GM10248 (cell line): ENCODE data around the gene CELF4.

Experiments used
- CTCF ChIA-PET: fragments of 300-600 bp; sonication (Branson Sonifier 250); formaldehyde crosslinking; extraction: SDS; loops from one replicate; lab custom pipeline; 2021; ENCODE audit warnings: antibody characterized with exemption; lab: Yijun Ruan, JAX
- POLR2A ChIA-PET: fragments of 350-650 bp; sonication (Branson Sonifier 250); formaldehyde crosslinking; extraction: SDS; loops from one replicate; lab custom pipeline; 2020; ENCODE audit warnings: antibody characterized with exemption; lab: Yijun Ruan, JAX
- DNase-seq: peaks from one replicate; pipeline ENCODE4 v3.0.0; 2012; ENCODE audit errors: extremely low spot score
- TF ChIP-seq, protein P1 (sequence below): IDR thresholded peaks from 2 replicates; pipeline ENCODE4 v1.5.1; 2012; ENCODE audit warnings: mild to moderate bottlenecking, low read depth; ENCODE audit errors: extremely low read depth, missing control alignments, control extremely low read depth

The CELF4 gene

DNA sequence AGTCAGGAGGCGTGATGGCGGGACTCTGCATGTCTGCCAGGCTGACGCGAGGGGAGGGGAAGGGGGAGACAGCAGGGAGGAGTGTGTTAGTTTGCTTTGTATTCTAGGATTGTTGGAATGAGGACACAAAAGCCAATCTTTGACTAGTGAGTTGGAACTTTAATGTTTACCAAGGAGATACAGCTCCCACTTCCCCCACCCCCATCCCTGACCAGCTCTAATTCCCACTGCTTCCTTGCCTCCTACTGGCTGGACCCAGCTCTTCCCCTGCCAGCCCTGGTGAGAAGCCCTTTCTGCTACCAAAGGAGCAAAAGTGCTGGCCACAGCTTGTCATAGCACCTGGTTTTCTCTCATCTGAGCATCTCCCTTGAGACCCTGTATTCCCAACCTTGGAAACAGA lies 84.5 kb downstream of the CELF4 start:
- POLR2A ChIA-PET, result no interaction called here
- TF ChIP-seq, protein P1, sequence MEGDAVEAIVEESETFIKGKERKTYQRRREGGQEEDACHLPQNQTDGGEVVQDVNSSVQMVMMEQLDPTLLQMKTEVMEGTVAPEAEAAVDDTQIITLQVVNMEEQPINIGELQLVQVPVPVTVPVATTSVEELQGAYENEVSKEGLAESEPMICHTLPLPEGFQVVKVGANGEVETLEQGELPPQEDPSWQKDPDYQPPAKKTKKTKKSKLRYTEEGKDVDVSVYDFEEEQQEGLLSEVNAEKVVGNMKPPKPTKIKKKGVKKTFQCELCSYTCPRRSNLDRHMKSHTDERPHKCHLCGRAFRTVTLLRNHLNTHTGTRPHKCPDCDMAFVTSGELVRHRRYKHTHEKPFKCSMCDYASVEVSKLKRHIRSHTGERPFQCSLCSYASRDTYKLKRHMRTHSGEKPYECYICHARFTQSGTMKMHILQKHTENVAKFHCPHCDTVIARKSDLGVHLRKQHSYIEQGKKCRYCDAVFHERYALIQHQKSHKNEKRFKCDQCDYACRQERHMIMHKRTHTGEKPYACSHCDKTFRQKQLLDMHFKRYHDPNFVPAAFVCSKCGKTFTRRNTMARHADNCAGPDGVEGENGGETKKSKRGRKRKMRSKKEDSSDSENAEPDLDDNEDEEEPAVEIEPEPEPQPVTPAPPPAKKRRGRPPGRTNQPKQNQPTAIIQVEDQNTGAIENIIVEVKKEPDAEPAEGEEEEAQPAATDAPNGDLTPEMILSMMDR, result no peak
- CTCF ChIA-PET, result interaction anchor here (1.3 kb wide), 1 partner anchor 136 kb away, joined by 3 read pairs; no protein-coding TSS in a partner anchor
- no peak for DNase-seq

DNA sequence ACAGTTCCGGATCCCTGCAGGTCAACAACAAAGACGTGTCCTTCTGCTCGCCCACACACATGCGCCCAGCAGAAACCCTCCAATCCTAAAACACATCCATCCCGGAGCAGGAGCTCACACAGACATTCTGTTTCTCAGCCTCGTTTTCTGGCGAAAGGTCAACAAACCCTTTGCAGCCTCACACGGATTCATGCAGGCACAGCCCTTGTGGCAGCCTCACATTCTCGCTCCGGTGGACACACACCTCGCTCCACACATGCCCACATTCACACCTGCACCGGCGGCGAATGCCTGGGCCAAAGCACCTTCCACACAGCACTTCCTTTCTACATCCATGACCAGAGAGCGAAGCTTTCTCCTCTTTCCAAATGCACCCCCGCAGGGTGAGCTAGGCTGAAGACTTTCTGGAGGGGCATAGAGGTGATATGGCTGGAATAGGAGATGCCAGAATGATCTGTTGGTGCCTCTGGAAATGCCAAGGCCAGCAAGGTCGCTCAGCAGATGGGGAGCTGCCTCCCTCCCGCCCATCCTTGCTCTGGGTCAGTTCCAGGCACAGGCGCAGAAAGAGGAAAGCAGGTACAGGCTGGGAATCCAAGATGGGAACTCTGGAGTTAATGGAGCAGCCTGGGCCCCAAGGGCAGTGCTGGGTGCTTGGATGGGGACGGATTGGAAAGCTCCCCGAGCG lies 88.8 kb downstream of the CELF4 start:
- TF ChIP-seq, protein P1, result no peak
- CTCF ChIA-PET, result interaction anchor here (1.0 to 1.7 kb wide), 9 partner anchors 9 to 534 kb away, joined by 3 to 5 read pairs (median 3); no protein-coding TSS in a partner anchor
- POLR2A ChIA-PET, result no interaction called here
- no peak for DNase-seq

DNA sequence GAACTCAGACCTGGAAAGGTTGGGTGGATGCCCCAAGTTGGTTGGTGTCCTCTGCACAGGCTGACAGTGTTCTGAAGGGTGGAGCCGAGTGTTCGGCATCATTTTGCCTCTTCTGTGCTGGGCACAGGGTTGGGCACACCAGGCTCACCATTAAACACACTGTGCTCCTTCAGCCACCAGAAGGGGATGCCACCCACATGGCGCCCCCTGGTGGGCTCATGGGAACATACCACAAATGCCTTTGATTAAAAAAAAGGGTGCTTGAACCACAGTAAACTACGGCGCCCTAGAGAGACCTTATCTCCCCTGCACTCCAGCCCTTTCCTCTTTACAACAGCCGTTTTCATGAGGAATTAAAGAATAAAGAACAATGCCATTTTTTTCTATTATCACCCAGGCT lies 89.4 kb downstream of the CELF4 start:
- CTCF ChIA-PET, result interaction anchor here (1.0 to 2.4 kb wide), 3 partner anchors 9 to 90 kb away, joined by 3 to 7 read pairs (median 4); no protein-coding TSS in a partner anchor
- peak; percentile 59 for DNase-seq
- POLR2A ChIA-PET, result no interaction called here
- TF ChIP-seq, protein P1, result peak; percentile 51

DNA sequence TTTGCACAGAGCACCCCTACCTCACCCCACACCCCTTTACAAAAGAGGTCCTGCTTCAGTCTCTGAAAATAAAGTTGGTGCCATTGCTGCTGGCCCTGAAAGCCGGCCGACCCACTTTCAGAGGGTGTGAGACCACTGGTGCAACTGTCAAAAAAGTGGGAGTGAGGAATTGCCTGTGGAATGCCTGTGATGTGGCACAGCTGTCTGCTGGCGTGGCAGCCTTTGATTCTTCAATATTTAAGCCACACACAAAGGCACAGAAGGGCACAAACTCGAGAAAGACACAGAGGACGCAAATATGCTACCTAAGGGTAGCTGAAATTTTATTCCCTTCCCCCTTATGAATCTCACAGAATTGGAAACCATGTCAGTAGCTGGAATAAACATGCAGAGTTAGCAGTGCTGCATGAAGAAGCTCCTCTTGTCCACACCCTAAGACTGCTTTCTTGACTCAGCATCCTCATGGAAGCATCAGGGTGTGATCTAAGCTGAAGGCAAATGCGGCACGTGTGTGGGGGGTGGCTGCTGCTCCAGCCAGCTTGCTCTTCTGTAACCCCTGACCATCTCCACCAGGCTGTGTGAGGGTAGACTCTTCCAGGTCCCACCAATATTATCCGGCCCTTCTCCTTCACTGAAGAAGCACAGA lies 92.3 kb downstream of the CELF4 start:
- POLR2A ChIA-PET, result no interaction called here
- CTCF ChIA-PET, result interaction anchor here (2.4 to 2.6 kb wide), 2 partner anchors 87 to 531 kb away, joined by 7 to 9 read pairs; no protein-coding TSS in a partner anchor

DNA sequence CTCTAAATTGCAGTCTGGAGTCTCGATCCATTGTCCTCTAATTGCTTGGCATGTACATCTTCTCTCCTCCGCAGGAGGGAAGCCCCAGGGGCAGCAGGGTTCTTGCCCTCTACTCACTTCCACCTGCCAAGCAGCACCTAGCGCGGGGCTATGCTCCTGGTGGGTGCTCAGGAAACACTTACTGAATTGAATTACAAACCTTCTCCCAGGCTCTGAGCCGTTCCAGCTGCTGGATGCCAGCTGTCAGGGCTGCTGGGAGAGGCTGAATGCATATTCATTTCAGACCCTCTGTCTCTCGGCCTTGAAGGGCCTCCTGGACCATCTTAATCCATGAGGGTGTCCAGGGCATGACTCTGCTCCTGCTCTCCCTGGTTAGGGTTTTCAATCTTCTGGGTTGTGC lies 94.0 kb downstream of the CELF4 start:
- ChIA-PET CTCF (interaction anchor here (1.0 kb wide), 1 partner anchor 50 kb away, joined by 3 read pairs; no protein-coding TSS in a partner anchor), POLR2A (no interaction called here)
- no peak for DNase-seq
- TF ChIP-seq, protein P1, result no peak

More for the DNA sequence above, 92.3 kb downstream of the CELF4 start:
- no peak for DNase-seq
- TF ChIP-seq, protein P1, result no peak

DNA sequence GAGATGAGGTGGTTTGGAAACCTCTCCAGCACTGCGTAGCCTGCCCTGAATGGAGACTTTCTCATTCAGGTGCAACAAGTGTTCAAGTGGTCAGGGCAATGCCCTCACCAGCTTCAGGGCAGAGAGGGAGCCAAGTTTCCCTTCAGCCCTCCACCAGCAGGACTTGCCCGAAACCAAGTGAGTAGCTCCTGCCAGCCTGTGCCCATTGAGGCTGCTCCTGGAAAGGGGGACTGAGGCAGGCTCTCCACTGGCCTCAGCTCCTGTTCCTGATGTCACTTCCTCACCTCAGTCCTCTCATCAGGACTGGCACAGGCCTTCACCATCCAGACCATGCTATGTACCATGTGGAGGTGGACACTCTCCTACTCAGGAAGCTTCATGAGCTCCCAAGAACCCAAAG lies 94.6 kb downstream of the CELF4 start:
- TF ChIP-seq, protein P1, result no peak
- DNase-seq, result no peak
- ChIA-PET POLR2A (no interaction called here), CTCF (no interaction called here)
